Karpas-422 (cell line): Measurements from ENCODE around the gene PCP4L1. TPM values are rescaled to one million over a fixed set of nuclear protein-coding genes. Genes with fewer than 3 reads are reported as not detected.
"Not testable (repeated sequence)": the region's sequence is repeated elsewhere in the genome, so short reads cannot be mapped to it uniquely, and the experiment has no call there.

ENCODE experiments used
- DNase-seq: peaks from one replicate; pipeline ENCODE4 v3.0.0-alpha.2; 2015
- H2AFZ ChIP-seq: fragments of 200-600 bp; sonication (generic); 2 replicates; pipeline ENCODE4 v1.6.1; 2014; ENCODE audit warnings: antibody characterized with exemption, low read length, mixed read lengths
- H3K27ac ChIP-seq: fragments of 200-600 bp; sonication (generic); 2 replicates; pipeline ENCODE4 v1.5.1; 2014; ENCODE audit warnings: mild to moderate bottlenecking, low read length, moderate library complexity
- H3K27me3 ChIP-seq: fragments of 200-600 bp; sonication (generic); 2 replicates; pipeline ENCODE4 v1.6.1; 2014; ENCODE audit warnings: low read length, mixed read lengths
- H3K36me3 ChIP-seq: fragments of 200-600 bp; sonication (generic); 2 replicates; pipeline ENCODE4 v1.6.1; 2014; ENCODE audit warnings: low read length, mixed read lengths; ENCODE audit not compliant: insufficient read depth
- H3K4me1 ChIP-seq: fragments of 200-600 bp; sonication (generic); 2 replicates; pipeline ENCODE4 v1.6.1; 2014; ENCODE audit warnings: mild to moderate bottlenecking, low read length, mixed read lengths
- H3K4me2 ChIP-seq: fragments of 200-600 bp; sonication (generic); 2 replicates; pipeline ENCODE4 v1.6.1; 2014; ENCODE audit warnings: low read length, low read depth, mild to moderate bottlenecking; ENCODE audit not compliant: poor library complexity, severe bottlenecking
- H3K4me3 ChIP-seq: fragments of 200-600 bp; sonication (generic); 2 replicates; pipeline ENCODE4 v1.5.1; 2014; ENCODE audit warnings: mild to moderate bottlenecking, antibody characterized with exemption, low read length, mixed read lengths
- H3K79me2 ChIP-seq: fragments of 200-600 bp; sonication (generic); 2 replicates; pipeline ENCODE4 v1.6.1; 2014; ENCODE audit warnings: mild to moderate bottlenecking, low read length, mixed read lengths
- H3K9ac ChIP-seq: fragments of 200-600 bp; sonication (generic); 2 replicates; pipeline ENCODE4 v1.6.0; 2014; ENCODE audit warnings: low read length
- H3K9me2 ChIP-seq: fragments of 200-600 bp; sonication (generic), shearing (Covaris generic); replicated peaks from 2 replicates; pipeline ENCODE4 v1.6.0; 2014; ENCODE audit warnings: mild to moderate bottlenecking, low read length, moderate library complexity; ENCODE audit not compliant: insufficient read depth
- H3K9me3 ChIP-seq: fragments of 300-700, 200-600 bp; sonication (generic); 2 replicates; pipeline ENCODE4 v1.6.1; 2014; ENCODE audit warnings: low read length, mixed read lengths
- H4K20me1 ChIP-seq: fragments of 200-600 bp; sonication (generic); 2 replicates; pipeline ENCODE4 v1.6.1; 2014; ENCODE audit warnings: mild to moderate bottlenecking, antibody characterized with exemption, low read length, low read depth; ENCODE audit not compliant: insufficient read depth
- total RNA-seq: library from RNA; depleted of rRNA; stranded (reverse); fragments of >200 nt; shearing (Covaris generic); gene quantifications from 2 replicates; pipeline ENCODE4 v1.2.3, GENCODE V29; 2014; ENCODE audit warnings: low replicate concordance

Gene PCP4L1
- total RNA-seq, 1 experiment from 2014 or later = not detected

GRCh38 chr1:161309868-161310267, 51.3 kb downstream of the PCP4L1 start, which contains the start of gene MPZ:
Gene MPZ, minus strand, starts transcription at chr1:161309968. Its CDS starts 63 bp downstream, at chr1:161309905.
- Histone ChIP-seq H2AFZ (no peak within 1 kb of the TSS), H3K4me3 (no peak within 1 kb of the TSS), H3K9me3 (no peaks in the 10 kb centered on the region), H3K36me3 (no peaks in the 10 kb centered on the region), H3K9ac (no peak within 1 kb of the TSS), H3K4me2 (no peak within 1 kb of the TSS), H4K20me1 (no peaks in the 10 kb centered on the region), H3K27me3 (no peaks in the 10 kb centered on the region), H3K4me1 (peaks cover 37% of the 10 kb centered on the region), H3K79me2 (peaks cover 6% of the 10 kb centered on the region), H3K27ac (no peak within 1 kb of the TSS), H3K9me2 (no peaks in the 10 kb centered on the region)
- DNase-seq = no peak

- Histone ChIP-seq H3K9me2 (no peaks in the 10 kb centered on the region), H3K4me2 (no peak overlapping the region), H2AFZ (no peak overlapping the region), H4K20me1 (no peaks in the 10 kb centered on the region), H3K27ac (no peak overlapping the region), H3K4me3 (no peak overlapping the region), H3K27me3 (no peaks in the 10 kb centered on the region), H3K4me1 (peaks cover 39% of the 10 kb centered on the region), H3K79me2 (peaks cover 19% of the 10 kb centered on the region), H3K36me3 (no peaks in the 10 kb centered on the region), H3K9ac (no peak overlapping the region), H3K9me3 (no peaks in the 10 kb centered on the region)
- no peak for DNase-seq
Measured at GRCh38 chr1:161311595-161312181, 53.1 kb downstream of the PCP4L1 start.

- Histone ChIP-seq H3K27me3 (no peaks in the 10 kb centered on the region), H3K9me2 (no peaks in the 10 kb centered on the region), H3K4me3 (peak overlapping the region; percentile 95), H3K4me1 (peaks cover 34% of the 10 kb centered on the region), H3K9me3 (no peaks in the 10 kb centered on the region), H2AFZ (peak overlapping the region; percentile 85), H3K36me3 (no peaks in the 10 kb centered on the region), H3K9ac (peak overlapping the region; percentile 95), H3K79me2 (peaks cover 25% of the 10 kb centered on the region), H4K20me1 (no peaks in the 10 kb centered on the region), H3K27ac (no peak overlapping the region), H3K4me2 (peak overlapping the region; percentile 100)
- DNase-seq = no peak
Measured at GRCh38 chr1:161313554-161314200, 55.1 kb downstream of the PCP4L1 start.

- peak within 1 kb of the TSS; percentile 95 for H3K9ac ChIP-seq
- no peaks in the 10 kb centered on the region for H3K9me3 ChIP-seq
- H3K4me3 ChIP-seq = peak within 1 kb of the TSS; percentile 95
- H3K36me3 ChIP-seq = no peaks in the 10 kb centered on the region
- H3K27me3 ChIP-seq = no peaks in the 10 kb centered on the region
- peaks cover 37% of the 10 kb centered on the region for H3K4me1 ChIP-seq
- H3K79me2 ChIP-seq = peaks cover 27% of the 10 kb centered on the region
- peak within 1 kb of the TSS; percentile 100 for H3K4me2 ChIP-seq
- no peaks in the 10 kb centered on the region for H3K9me2 ChIP-seq
- peak; percentile 97 for DNase-seq
- no peaks in the 10 kb centered on the region for H4K20me1 ChIP-seq
- H3K27ac ChIP-seq = peak within 1 kb of the TSS; percentile 88
- peak within 1 kb of the TSS; percentile 85 for H2AFZ ChIP-seq
Measured at GRCh38 chr1:161314201-161314981, 55.8 kb downstream of the PCP4L1 start, which contains the start of gene SDHC. Gene SDHC, plus strand, starts transcription at chr1:161314381. Its CDS starts 25 bp downstream, at chr1:161314406.

GRCh38 chr1:161315841-161316674, 57.5 kb downstream of the PCP4L1 start:
- Histone ChIP-seq H3K27ac (peak overlapping the region; percentile 88), H3K79me2 (peaks cover 34% of the 10 kb centered on the region), H3K4me3 (peak overlapping the region; percentile 95), H3K4me1 (peaks cover 49% of the 10 kb centered on the region), H3K4me2 (peak overlapping the region; percentile 100), H3K9ac (peak overlapping the region; percentile 95)
- not testable (repeated sequence) for H3K27me3 ChIP-seq, H3K9me3 ChIP-seq, H3K36me3 ChIP-seq, H3K9me2 ChIP-seq, H4K20me1 ChIP-seq, H2AFZ ChIP-seq
- DNase-seq = peak; percentile 73

- Histone ChIP-seq H2AFZ (no peak overlapping the region), H3K9me2 (no peaks in the 10 kb centered on the region), H3K4me2 (no peak overlapping the region), H3K4me3 (no peak overlapping the region), H3K36me3 (peaks cover 5% of the 10 kb centered on the region; the same call in 1 of the 2 replicates), H3K79me2 (peaks cover 18% of the 10 kb centered on the region), H3K9ac (no peak overlapping the region), H3K27me3 (no peaks in the 10 kb centered on the region), H3K27ac (no peak overlapping the region), H3K9me3 (no peaks in the 10 kb centered on the region), H4K20me1 (no peaks in the 10 kb centered on the region), H3K4me1 (peaks cover 17% of the 10 kb centered on the region)
- DNase-seq = peak; percentile 29
Measured at GRCh38 chr1:161324020-161324419, 65.5 kb downstream of the PCP4L1 start.

- Histone ChIP-seq H3K9ac (no peak overlapping the region), H3K27ac (no peak overlapping the region), H3K4me1 (no peaks in the 10 kb centered on the region), H3K4me2 (no peak overlapping the region), H3K79me2 (no peaks in the 10 kb centered on the region), H4K20me1 (no peaks in the 10 kb centered on the region), H2AFZ (no peak overlapping the region), H3K27me3 (no peaks in the 10 kb centered on the region), H3K4me3 (no peak overlapping the region), H3K36me3 (peaks cover 21% of the 10 kb centered on the region; the same call in 1 of the 2 replicates), H3K9me3 (no peaks in the 10 kb centered on the region), H3K9me2 (no peaks in the 10 kb centered on the region)
- DNase-seq = peak; percentile 37
Measured at GRCh38 chr1:161330346-161330745, 71.8 kb downstream of the PCP4L1 start.
